Gastrocnemius medialis (tissue), 4 donors: ENCODE results near the gene HSCB.

Source experiments
- CTCF ChIP-seq, 5 experiments: fragments of 450-650 bp in 3 of 5; fragments of 200-600 bp in 2 of 5; sonication (generic) in 2 of 5; IDR thresholded peaks in 4 of 5; conservative IDR thresholded peaks in 1 of 5; 1 replicate in 4 of 5; 2 replicates in 1 of 5; pipeline ENCODE4 v1.5.1; 2016 to 2019; ENCODE audit warnings: antibody characterized with exemption in 5 of 5, mild to moderate bottlenecking in 3 of 5, moderate library complexity in 3 of 5
- POLR2A ChIP-seq, 2 donors: fragments of 450-650 bp; IDR thresholded peaks; one replicate each; pipeline ENCODE4 v1.6.1; 2017; ENCODE audit warnings: antibody characterized with exemption in 2 of 2, mild to moderate bottlenecking in 2 of 2, moderate library complexity in 2 of 2

GRCh38 chr22:28779833-28780232, 38.0 kb downstream of the HSCB start:
- TF ChIP-seq CTCF (IDR thresholded peaks at IDR 0.05 in 4 of 5, conservative IDR thresholded peaks at IDR 0.05 in 1 of 5) (no peak), POLR2A (IDR thresholded peaks at IDR 0.05) (no peak)
